MG63 (cell line): ENCODE results near the gene PRKCZ. TPM values are rescaled to one million over a fixed set of nuclear protein-coding genes. Genes with fewer than 3 reads are reported as not detected.
A peak's percentile ranks its signal among the peaks of the same experiment; 100 is the strongest.

Experiments used
- DNase-seq: peaks from one replicate; pipeline ENCODE4 v3.0.0-alpha.2; 2020
- H3K27me3 ChIP-seq: fragments of 250-450 bp; sonication (Bioruptor Pico); 2 replicates; pipeline ENCODE4 v1.5.1; 2020; ENCODE audit warnings: mild to moderate bottlenecking, moderate library complexity
- H3K36me3 ChIP-seq: fragments of 250-450 bp; sonication (Bioruptor Pico); 2 replicates; pipeline ENCODE4 v1.5.1; 2020; ENCODE audit warnings: mild to moderate bottlenecking, moderate library complexity
- H3K4me3 ChIP-seq: fragments of 250-450 bp; sonication (Bioruptor Pico); 2 replicates; pipeline ENCODE4 v1.5.1; 2020; ENCODE audit warnings: mild to moderate bottlenecking, moderate library complexity
- H3K9me3 ChIP-seq: fragments of 250-450 bp; sonication (Bioruptor Pico); 2 replicates; pipeline ENCODE4 v1.5.1; 2020; ENCODE audit warnings: mild to moderate bottlenecking, moderate library complexity
- total RNA-seq: library from RNA; depleted of rRNA; stranded (reverse); fragments of >200 nt; shearing (Covaris generic); gene quantifications from 2 replicates; pipeline ENCODE4 v1.2.3, GENCODE V29; 2014; ENCODE audit warnings: low replicate concordance

PRKCZ gene
- total RNA-seq, 1 experiment from 2014 or later, result 5.3 TPM

- H3K36me3 ChIP-seq, result no peaks in the 10 kb centered on the region
- no peak for DNase-seq
- no peaks in the 10 kb centered on the region for H3K27me3 ChIP-seq
- no peaks in the 10 kb centered on the region for H3K9me3 ChIP-seq
- H3K4me3 ChIP-seq, result no peak overlapping the region
Measured at GRCh38 chr1:2038229-2038628, 12.0 kb upstream of the PRKCZ start.

GRCh38 chr1:2039251-2039650 lies 11.0 kb upstream of the PRKCZ start:
- Histone ChIP-seq H3K4me3 (no peak overlapping the region), H3K9me3 (no peaks in the 10 kb centered on the region), H3K36me3 (no peaks in the 10 kb centered on the region), H3K27me3 (no peaks in the 10 kb centered on the region)
- DNase-seq, result no peak

- no peak for DNase-seq
- Histone ChIP-seq H3K9me3 (no peaks in the 10 kb centered on the region), H3K36me3 (no peaks in the 10 kb centered on the region), H3K4me3 (no peak overlapping the region), H3K27me3 (no peaks in the 10 kb centered on the region)
Measured at GRCh38 chr1:2041305-2041704, 8.9 kb upstream of the PRKCZ start.

GRCh38 chr1:2041887-2042286 lies 8.3 kb upstream of the PRKCZ start:
- H3K36me3 ChIP-seq, result no peaks in the 10 kb centered on the region
- H3K9me3 ChIP-seq, result no peaks in the 10 kb centered on the region
- H3K27me3 ChIP-seq, result no peaks in the 10 kb centered on the region
- H3K4me3 ChIP-seq, result no peak overlapping the region
- no peak for DNase-seq

GRCh38 chr1:2042830-2043773 lies 7.1 kb upstream of the PRKCZ start:
- H3K9me3 ChIP-seq, result no peaks in the 10 kb centered on the region
- no peaks in the 10 kb centered on the region for H3K36me3 ChIP-seq
- H3K4me3 ChIP-seq, result no peak overlapping the region
- DNase-seq, result no peak
- H3K27me3 ChIP-seq, result no peaks in the 10 kb centered on the region

- Histone ChIP-seq H3K4me3 (no peak overlapping the region), H3K36me3 (no peaks in the 10 kb centered on the region), H3K27me3 (no peaks in the 10 kb centered on the region), H3K9me3 (no peaks in the 10 kb centered on the region)
- DNase-seq, result no peak
Measured at GRCh38 chr1:2043886-2044285, 6.3 kb upstream of the PRKCZ start.

GRCh38 chr1:2044510-2045319 lies 5.5 kb upstream of the PRKCZ start:
- no peaks in the 10 kb centered on the region for H3K36me3 ChIP-seq
- peaks cover 3% of the 10 kb centered on the region; the same call in 1 of the 2 replicates for H3K27me3 ChIP-seq
- no peaks in the 10 kb centered on the region for H3K9me3 ChIP-seq
- H3K4me3 ChIP-seq, result peak overlapping the region; percentile 22; the same call in 1 of the 2 replicates
- peak; percentile 64 for DNase-seq

- no peaks in the 10 kb centered on the region for H3K9me3 ChIP-seq
- DNase-seq, result no peak
- peaks cover 5% of the 10 kb centered on the region; the same call in 1 of the 2 replicates for H3K27me3 ChIP-seq
- H3K36me3 ChIP-seq, result no peaks in the 10 kb centered on the region
- H3K4me3 ChIP-seq, result no peak overlapping the region
Measured at GRCh38 chr1:2045468-2046173, 4.6 kb upstream of the PRKCZ start.

- Histone ChIP-seq H3K36me3 (no peaks in the 10 kb centered on the region), H3K4me3 (no peak overlapping the region), H3K27me3 (peaks cover 10% of the 10 kb centered on the region), H3K9me3 (no peaks in the 10 kb centered on the region)
- no peak for DNase-seq
Measured at GRCh38 chr1:2046174-2046917, 3.9 kb upstream of the PRKCZ start.

- Histone ChIP-seq H3K4me3 (no peak overlapping the region), H3K36me3 (no peaks in the 10 kb centered on the region), H3K27me3 (peaks cover 10% of the 10 kb centered on the region), H3K9me3 (no peaks in the 10 kb centered on the region)
- DNase-seq, result no peak
Measured at GRCh38 chr1:2046953-2047748, 3.1 kb upstream of the PRKCZ start.

- Histone ChIP-seq H3K27me3 (peaks cover 10% of the 10 kb centered on the region), H3K9me3 (no peaks in the 10 kb centered on the region), H3K4me3 (no peak overlapping the region), H3K36me3 (no peaks in the 10 kb centered on the region)
- DNase-seq, result no peak
Measured at GRCh38 chr1:2047749-2048729, 2.2 kb upstream of the PRKCZ start.

GRCh38 chr1:2049225-2049717 lies 940 bp upstream of the PRKCZ start:
- no peaks in the 10 kb centered on the region for H3K9me3 ChIP-seq
- peak overlapping the region; percentile 45 for H3K4me3 ChIP-seq
- peaks cover 10% of the 10 kb centered on the region for H3K27me3 ChIP-seq
- no peaks in the 10 kb centered on the region for H3K36me3 ChIP-seq
- DNase-seq, result no peak

GRCh38 chr1:2050461-2050792 lies 216 bp downstream of the PRKCZ start:
- H3K4me3 ChIP-seq, result peak overlapping the region; percentile 32
- no peaks in the 10 kb centered on the region for H3K36me3 ChIP-seq
- H3K27me3 ChIP-seq, result peaks cover 10% of the 10 kb centered on the region
- DNase-seq, result peak; percentile 31
- no peaks in the 10 kb centered on the region for H3K9me3 ChIP-seq

GRCh38 chr1:2050793-2051682 lies 827 bp downstream of the PRKCZ start:
- Histone ChIP-seq H3K27me3 (peaks cover 10% of the 10 kb centered on the region), H3K36me3 (no peaks in the 10 kb centered on the region), H3K9me3 (no peaks in the 10 kb centered on the region), H3K4me3 (peak overlapping the region; percentile 32)
- DNase-seq, result no peak
